GM19239 (cell line): ENCODE results near the gene SEPTIN2.
"Not testable (repeated sequence)": the region's sequence is repeated elsewhere in the genome, so short reads cannot be mapped to it uniquely, and the experiment has no call there.

Source experiments
- DNase-seq: peaks from one replicate; pipeline ENCODE4 v3.0.0; 2011; ENCODE audit warnings: low spot score; ENCODE audit not compliant: insufficient read length
- FAIRE-seq: peaks from 2 replicates; lab custom pipeline; 2011; peaks lifted over from hg19 to GRCh38; lab: Jason Lieb, UNC

SEPTIN2 gene

GRCh38 chr2:241310917-241311566 lies 4.7 kb upstream of the SEPTIN2 start:
- DNase-seq = no peak
- FAIRE-seq = peak; percentile 35

GRCh38 chr2:241312082-241312481 lies 3.6 kb upstream of the SEPTIN2 start:
- DNase-seq (no peak), FAIRE-seq (no peak)

GRCh38 chr2:241313543-241314095 lies 2.1 kb upstream of the SEPTIN2 start:
- FAIRE-seq (no peak), DNase-seq (no peak)

GRCh38 chr2:241314226-241315092 lies 1.3 kb upstream of the SEPTIN2 start:
- DNase-seq (no peak), FAIRE-seq (no peak)

- FAIRE-seq (peak; percentile 94), DNase-seq (peak; percentile 91)
These were observed 439 bp upstream of the SEPTIN2 start, which contains the start of gene HDLBP for GRCh38 chr2:241315093-241315878. HDLBP (minus strand) TSS chr2:241315672; CDS start chr2:241266869, 48,803 bp downstream.

GRCh38 chr2:241316825-241317224 lies 1.1 kb downstream of the SEPTIN2 start:
- FAIRE-seq (no peak), DNase-seq (no peak)

GRCh38 chr2:241317391-241317790 lies 1.7 kb downstream of the SEPTIN2 start:
- FAIRE-seq (no peak), DNase-seq (no peak)

DNA sequence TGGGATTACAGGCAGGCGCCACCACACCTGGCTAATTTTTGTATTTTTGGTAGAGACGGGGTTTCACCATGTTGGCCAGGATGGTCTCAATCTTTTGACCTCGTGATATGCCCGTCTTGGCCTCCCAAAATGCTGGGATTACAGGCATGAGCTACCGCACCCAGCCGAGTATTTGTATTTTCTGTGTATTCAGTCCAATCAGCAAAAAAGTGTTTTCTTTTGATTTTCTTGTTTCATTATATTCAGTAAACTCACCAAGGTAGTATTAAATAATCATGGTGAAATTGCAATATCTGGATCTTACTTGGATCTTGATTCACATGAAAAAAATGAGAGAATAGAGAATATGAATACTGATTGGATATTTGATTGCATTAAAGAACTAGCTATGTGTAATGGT lies 3.1 kb downstream of the SEPTIN2 start:
- FAIRE-seq, DNase-seq: not testable (repeated sequence)

DNA sequence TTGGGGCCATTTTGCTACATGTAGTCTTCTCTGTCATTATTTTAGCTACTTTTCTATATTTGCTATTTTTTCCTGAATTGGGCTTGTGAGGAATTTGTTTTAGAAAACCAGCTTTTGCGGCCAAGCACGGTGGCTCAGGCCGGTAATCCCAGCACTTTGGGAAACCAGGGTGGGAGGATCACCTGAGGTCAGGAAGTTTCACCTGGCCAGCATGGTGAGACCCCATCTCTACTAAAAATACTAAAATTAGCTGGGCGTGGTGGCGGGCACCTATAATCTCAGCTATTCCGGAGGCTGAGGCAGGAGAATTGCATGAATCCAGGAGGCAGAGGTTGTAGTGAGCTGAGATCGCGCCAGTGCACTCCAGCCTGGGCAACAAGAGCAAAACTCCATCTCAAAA lies 4.7 kb downstream of the SEPTIN2 start:
- FAIRE-seq = no peak

GRCh38 chr2:241321033-241321432 lies 5.3 kb downstream of the SEPTIN2 start:
- DNase-seq = no peak
- no peak for FAIRE-seq

More for the DNA sequence above, 4.7 kb downstream of the SEPTIN2 start:
- DNase-seq = no peak

DNA sequence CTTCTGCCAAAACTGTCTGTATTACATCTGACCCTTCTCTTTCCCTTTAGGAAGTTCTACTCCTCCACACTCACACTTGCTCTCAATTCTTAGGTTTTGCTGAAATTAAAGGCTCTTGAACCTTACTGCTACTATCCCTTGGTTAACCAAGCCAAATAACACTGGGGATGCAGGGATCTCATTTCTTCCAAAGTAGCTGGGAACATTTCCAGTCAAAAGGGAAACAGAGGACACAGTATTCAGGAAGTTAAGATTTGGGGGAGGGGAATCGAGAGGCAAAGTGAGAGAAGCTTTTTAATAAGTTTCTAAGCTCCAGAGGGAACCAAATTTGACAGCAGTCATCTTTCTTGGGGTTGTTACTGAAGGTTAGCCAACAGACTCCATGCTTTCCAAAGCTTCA lies 6.2 kb downstream of the SEPTIN2 start:
- FAIRE-seq (no peak), DNase-seq (no peak)

- DNase-seq = no peak
- FAIRE-seq = no peak
These were observed 8.1 kb downstream of the SEPTIN2 start for GRCh38 chr2:241323778-241324177.

- no peak for DNase-seq
- FAIRE-seq = no peak
These were observed 9.1 kb downstream of the SEPTIN2 start for GRCh38 chr2:241324775-241325174.

DNA sequence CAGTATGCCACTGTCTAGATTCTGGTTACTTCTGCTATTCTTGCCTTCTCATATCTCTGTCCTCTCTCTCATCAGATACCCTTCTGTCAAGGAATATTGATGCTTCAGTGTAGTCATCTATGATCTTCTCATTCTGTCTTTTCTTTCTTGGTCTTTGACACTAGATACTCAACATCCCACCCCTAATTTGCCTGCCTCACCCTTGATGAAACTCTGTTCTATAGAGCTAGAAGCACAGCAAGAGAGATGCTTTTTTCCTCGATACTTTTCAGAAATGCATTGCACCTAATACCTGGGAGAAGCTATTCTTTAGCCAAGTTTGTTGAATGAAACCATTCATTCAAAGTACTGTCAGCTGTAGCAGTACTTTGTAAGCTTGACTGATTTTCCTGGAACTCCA lies 9.5 kb downstream of the SEPTIN2 start:
- FAIRE-seq = no peak
- no peak for DNase-seq

DNA sequence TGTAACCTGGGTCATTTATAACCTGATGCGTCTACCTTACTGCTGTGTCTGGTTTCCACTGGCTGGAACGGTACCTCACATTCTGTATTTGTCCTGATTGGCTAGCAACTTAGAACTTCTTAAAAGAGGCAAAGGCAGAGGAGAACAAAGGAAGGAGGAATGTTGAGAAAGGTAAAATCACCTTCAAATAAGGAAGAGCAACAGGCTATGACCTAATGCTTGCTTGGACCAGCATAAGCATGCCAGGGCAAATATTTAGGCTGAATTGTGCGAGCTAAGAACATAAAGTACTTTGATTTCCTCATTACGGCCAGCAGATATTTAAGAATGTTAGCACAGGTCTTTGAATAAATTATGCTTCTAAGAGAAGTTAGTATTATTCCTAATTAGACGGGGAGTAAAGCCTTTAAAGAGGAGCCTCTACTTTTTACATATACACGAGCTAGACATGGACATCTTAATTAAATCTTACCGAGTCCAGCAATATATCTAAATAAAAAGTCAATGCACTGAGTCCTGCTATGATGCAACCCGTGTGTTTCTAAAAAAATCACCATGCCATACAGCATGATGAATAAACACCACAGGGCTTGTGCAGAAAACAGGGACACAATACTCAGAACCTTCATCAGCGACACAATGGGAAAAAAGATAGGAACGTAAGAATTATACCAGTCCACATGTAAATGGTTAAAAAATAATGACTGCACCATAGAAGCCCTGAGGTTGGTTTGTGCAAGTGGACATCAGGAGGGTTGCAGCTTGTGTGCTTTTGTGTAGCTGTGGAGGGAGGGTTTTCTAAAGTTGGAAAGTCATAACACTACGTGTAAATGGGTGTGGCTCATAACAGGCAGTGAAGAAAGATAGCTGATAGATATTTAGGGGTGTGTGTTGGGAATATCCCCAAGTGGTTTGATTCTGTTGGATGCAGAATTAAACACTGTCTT lies 14.2 kb downstream of the SEPTIN2 start:
- no peak for DNase-seq
- no peak for FAIRE-seq

DNA sequence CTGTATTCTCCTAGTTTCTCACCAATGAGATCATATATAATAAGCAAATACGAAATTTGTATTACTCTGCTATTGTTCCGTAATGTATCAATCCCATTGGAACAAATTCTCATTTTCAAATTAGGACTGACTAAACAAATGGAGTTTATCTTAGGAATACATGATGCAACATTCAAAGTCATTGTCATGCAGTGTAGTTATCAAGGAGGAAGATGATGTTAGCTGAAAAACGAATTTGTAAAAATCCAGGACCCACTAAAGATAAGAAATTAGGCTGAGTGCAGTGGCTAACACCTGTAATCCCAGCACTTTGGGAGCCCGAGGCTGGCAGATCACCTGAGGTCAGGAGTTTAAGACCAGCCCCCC lies 14.9 kb downstream of the SEPTIN2 start:
- no peak for DNase-seq

DNA sequence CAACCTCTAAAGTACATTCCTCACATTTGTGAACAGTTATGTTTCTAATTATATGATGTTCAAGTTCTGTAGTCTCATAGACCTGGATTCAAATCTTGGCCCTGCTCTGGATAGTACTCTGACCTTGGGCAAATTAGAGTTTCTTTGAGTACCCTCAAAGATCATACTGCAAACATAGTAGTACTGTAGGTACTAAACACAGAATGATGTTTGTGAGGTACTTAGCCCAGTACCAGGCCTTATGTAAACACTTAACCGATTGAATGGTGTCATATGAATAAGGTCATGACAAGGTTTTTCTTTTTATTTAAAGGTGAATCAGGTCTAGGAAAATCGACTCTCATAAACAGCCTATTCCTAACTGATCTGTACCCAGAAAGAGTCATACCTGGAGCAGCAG lies 19.1 kb downstream of the SEPTIN2 start:
- FAIRE-seq (no peak), DNase-seq (no peak)

More for the DNA sequence above, 14.9 kb downstream of the SEPTIN2 start:
- FAIRE-seq = no peak

- no peak for FAIRE-seq
These were observed 24.3 kb downstream of the SEPTIN2 start for GRCh38 chr2:241339839-241340630.

More at GRCh38 chr2:241339839-241340630, 24.3 kb downstream of the SEPTIN2 start:
- no peak for DNase-seq
